ENCODE measurements around the gene SUN2.

DNA sequence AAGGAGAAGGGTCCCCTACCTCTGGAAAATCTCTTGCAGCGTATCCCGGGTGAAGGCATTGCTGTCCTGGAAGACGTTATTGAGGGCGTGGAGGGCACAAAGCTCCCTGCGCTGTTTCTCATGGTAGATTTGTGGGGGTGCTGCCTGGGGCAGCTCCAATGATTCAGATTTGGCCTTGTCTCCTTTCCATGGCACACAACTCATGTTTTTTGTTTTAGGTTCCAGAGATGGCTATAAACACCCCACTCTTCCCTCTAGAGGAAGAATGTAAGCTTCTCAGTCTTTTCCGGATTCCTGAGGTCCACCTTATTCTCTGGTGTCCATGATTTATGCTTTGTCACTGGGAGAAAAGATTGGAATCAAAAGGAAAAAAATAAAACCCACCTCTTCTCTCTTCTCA, 56.0 kb downstream of the SUN2 start:
- TF ChIP-seq, protein P1, sequence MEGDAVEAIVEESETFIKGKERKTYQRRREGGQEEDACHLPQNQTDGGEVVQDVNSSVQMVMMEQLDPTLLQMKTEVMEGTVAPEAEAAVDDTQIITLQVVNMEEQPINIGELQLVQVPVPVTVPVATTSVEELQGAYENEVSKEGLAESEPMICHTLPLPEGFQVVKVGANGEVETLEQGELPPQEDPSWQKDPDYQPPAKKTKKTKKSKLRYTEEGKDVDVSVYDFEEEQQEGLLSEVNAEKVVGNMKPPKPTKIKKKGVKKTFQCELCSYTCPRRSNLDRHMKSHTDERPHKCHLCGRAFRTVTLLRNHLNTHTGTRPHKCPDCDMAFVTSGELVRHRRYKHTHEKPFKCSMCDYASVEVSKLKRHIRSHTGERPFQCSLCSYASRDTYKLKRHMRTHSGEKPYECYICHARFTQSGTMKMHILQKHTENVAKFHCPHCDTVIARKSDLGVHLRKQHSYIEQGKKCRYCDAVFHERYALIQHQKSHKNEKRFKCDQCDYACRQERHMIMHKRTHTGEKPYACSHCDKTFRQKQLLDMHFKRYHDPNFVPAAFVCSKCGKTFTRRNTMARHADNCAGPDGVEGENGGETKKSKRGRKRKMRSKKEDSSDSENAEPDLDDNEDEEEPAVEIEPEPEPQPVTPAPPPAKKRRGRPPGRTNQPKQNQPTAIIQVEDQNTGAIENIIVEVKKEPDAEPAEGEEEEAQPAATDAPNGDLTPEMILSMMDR (conservative IDR thresholded peaks at IDR 0.05), result no peak
- TF ChIP-seq ZFX (IDR thresholded peaks at IDR 0.05), result no peak

Data from C4-2B (cell line).